GM19397 (cell line): ENCODE data around the gene DOCK8.

Experiments used
- ATAC-seq: cut with Tn5 transposase; IDR thresholded peaks from one replicate; pipeline ENCODE4 v1.9.1; 2021; ENCODE audit warnings: mild to moderate bottlenecking, moderate library complexity; ENCODE audit not compliant: unreplicated experiment

The DOCK8 gene

DNA sequence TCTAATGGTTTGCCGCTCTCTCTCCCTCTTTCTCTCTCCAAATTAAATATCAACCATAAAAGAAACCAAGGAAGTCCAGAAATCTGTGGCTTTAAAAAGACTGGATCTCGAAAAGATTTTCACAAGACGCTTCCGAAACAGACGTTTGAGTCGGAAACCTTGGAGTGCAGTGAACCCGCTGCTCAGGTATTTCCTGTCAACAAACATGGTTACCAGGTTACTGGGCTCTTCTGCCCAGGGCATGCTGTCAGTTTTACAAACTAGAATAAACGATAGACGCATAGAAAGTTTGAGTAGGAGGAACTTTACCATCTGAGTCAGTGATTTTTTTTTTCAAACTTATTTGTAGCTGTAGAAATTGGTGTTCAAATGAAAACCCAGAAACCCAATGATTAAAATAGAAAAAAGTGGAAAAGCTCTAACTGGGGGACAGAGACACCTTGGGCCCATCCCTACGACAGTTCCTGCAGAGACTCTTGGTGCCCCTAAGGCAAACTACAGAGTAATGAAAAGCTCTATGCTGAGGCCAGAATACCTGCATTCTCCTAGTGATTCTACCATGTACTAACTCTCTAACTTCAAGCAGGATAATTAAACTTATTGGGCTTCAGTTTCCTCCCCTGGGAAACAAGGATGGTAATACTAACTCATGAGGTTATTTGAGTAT is 90.0 kb downstream of the DOCK8 start:
- no peak for ATAC-seq

- no peak for ATAC-seq
These were observed 92.2 kb downstream of the DOCK8 start for GRCh38 chr9:306907-307306.

GRCh38 chr9:311841-312240 is 97.2 kb downstream of the DOCK8 start:
- ATAC-seq = no peak

- no peak for ATAC-seq
These were observed 98.1 kb downstream of the DOCK8 start for GRCh38 chr9:312596-313320.

DNA sequence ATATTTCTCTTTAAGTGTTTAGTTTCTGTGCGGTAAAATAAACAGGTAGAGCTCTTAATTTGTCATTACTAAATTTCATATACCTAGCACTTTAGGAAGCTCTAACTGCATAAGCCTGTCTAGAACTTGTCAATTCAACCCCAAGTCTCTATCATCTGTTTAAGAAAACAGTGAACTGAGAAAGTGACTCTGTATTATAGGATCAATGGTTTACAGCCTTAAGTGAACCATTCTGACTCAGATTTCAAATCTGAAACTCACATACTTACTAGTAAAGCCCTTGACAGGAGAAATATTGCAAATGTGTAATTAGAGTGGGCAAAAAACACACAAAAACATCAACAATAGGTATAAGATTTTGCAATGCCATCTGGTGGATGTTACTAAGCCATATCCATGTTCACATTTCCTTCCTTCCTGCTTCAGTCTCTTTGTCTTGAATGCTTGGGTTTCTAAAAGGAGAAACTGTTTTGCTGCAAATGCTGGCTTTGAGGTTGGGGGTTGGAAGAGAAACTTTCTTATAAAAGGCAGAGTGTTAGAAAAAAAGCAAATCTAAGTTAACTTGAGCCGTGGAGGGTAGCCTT is 101.8 kb downstream of the DOCK8 start:
- no peak for ATAC-seq

- no peak for ATAC-seq
These were observed 104.0 kb downstream of the DOCK8 start for GRCh38 chr9:318646-319045.

DNA sequence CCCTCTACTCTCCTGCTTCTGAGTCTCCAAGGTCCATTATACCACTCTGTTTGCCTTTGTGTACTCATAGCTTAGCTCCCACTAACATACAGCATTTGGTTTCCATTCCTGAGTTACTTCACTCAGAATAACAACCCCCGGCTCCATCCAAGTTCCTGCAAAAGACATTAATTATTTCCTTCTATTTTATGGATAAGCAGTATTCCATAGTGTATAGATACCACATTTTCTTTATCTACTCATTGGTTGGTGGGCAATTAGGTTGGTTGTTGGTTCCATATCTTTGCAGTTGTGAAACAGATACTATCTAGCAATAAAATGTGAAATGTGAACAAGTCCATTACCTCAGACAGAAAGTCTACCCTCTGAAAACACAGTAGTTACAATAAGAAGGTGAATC is 110.3 kb downstream of the DOCK8 start:
- no peak for ATAC-seq

- no peak for ATAC-seq
These were observed 112.0 kb downstream of the DOCK8 start for GRCh38 chr9:326667-327066.

DNA sequence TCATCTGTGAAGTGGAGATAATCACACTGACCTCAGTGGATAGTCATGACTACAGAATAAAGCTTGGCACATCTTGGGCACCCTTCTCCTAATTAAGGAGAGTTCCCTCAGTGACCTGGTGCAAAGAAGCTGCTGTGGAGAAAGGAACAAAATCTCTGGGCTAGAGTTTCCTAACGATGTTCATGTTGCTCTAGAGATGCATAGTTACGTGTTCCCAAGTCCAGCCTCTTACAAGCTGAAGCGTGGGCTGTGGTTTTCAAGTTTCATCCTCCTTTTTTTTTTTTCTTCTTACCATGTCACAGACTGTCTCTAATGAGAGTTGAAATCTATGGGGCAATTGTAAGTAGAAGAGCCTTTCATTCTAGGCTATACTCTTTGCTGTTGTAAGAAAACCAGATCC is 113.8 kb downstream of the DOCK8 start:
- ATAC-seq = no peak

- no peak for ATAC-seq
These were observed 116.5 kb downstream of the DOCK8 start for GRCh38 chr9:331197-331596.

DNA sequence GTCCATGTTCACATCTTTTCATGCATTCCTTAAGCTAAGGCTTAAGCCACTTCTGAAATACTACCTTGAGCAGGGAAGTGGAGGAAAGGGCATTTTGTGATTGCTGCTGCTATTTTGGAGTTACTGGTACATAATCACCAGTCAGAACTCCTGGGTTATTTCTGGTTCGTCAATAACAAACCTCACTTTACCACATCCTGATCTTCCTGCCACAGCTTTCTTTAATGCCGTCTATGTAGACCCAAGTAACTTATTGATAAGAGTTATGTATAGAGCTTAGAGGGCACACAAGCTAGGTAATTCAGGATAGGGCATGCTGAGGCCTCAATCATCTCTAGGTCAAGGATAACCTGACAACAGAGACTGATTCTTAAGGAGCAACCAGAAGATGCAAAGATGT is 120.7 kb downstream of the DOCK8 start:
- ATAC-seq = no peak

DNA sequence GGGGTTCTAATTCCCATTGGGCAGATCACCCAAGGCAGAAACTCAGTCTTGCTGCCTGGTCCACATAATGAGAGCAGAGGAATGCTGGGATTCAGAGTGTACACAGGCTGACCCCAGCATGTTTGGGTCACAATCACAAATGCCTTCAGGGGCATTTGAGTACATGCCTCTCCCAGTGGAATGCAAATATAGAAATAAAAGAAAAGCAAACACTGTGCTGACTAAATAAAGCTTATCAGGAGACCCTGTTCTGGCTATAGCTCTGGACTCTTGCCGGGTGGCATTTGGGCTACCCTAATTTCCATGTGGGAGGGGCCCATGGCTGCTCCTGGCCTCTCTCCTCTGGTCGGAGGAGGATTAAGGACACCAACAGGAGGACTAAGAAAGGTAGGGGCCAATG is 121.4 kb downstream of the DOCK8 start:
- no peak for ATAC-seq

DNA sequence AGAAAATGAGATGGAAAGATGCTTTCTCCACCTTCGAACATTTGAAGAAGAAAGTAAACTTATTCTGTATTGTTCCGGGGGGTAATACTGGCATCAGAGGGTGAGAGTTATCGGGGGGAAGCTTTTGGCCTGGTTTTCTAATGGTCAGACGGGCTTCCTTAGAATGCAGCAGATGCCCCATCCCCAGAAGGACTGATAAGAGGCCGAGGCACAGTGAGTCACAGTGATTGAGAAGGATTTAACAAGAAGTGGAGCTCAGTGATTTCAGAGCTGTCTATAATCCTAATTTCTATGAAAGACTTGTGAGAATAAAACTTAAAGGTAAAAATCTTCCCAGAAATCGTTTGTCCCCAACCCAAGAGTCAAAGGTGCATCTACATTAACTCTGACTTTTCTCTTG is 123.9 kb downstream of the DOCK8 start:
- no peak for ATAC-seq

- no peak for ATAC-seq
These were observed 127.2 kb downstream of the DOCK8 start for GRCh38 chr9:341634-342421.

GRCh38 chr9:343773-344172 is 129.1 kb downstream of the DOCK8 start:
- ATAC-seq = no peak

- ATAC-seq = no peak
These were observed 131.5 kb downstream of the DOCK8 start for GRCh38 chr9:346111-346571.

- no peak for ATAC-seq
These were observed 133.1 kb downstream of the DOCK8 start for GRCh38 chr9:347667-348292.

DNA sequence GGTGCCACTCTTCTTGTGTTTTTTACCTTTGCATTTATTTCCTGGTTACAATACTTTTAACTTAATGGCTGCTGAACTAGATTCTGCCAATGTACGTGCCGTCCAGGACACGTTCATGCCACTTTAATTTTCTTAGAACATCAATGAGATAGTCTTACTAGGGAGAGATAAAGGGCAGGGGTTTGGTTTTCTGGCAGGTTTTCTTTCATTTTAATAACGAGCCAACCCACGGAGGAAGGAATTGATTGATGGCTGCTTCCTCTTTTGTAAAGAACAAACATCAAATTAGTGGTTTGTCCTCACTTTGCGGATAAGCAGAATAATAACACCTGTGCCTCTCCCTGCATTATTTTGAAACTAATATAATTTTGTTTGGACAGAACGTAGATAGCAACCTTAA is 135.7 kb downstream of the DOCK8 start:
- ATAC-seq = no peak

DNA sequence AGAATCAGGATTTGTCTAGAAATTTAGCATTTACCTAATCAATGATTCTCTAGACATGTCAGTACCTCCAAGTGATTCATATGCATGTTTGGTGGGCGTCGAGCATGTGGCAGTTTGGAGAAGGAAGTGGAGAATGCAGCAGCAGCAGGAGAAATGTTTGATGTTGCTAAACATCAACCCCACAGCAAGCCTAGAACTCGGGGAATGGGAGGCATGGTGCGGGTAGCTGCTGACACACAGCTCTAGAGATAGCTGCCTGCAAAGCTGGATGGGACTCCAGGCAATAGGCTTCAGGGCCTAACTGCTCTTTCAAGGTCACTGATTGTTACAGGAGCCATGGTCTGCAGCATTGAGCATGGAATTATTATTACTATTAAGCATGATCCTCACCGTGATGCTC is 137.3 kb downstream of the DOCK8 start:
- ATAC-seq = no peak

GRCh38 chr9:353077-353476 is 138.4 kb downstream of the DOCK8 start:
- ATAC-seq = no peak

DNA sequence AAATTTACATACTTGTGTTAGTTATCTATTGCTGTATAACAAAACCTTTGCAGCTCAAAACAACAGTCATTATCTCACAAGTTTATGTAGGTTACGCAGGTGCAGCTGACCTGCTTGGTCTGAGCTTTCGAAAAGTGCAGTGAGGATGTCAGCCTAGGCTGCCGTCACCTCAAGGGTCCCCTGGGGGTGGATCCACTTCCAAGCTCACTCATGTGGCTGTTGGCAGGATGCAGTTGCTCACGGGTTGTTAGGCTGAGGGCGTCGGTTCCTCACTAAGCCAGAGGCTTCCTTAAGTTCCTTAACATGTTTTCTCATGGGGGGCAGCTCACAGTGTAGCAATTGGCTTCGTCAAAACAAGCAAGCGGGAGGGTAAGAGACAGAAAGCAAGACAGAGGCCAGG is 139.8 kb downstream of the DOCK8 start:
- ATAC-seq = no peak
